K562 (cell line): ENCODE data around the gene APOM. TPM values are rescaled to one million over a fixed set of nuclear protein-coding genes. Genes with fewer than 3 reads are reported as not detected.

ENCODE experiments used
- CBX5 ChIP-seq: IDR thresholded peaks from 2 replicates; pipeline ENCODE4 v1.6.1; 2014; ENCODE audit warnings: low read depth, borderline replicate concordance
- FOXP1 ChIP-seq: sonication (generic); formaldehyde crosslinking; IDR thresholded peaks from 2 replicates; pipeline ENCODE4 v1.8.0; 2022; ENCODE audit warnings: mild to moderate bottlenecking, missing genetic modification reagents
- MED1 ChIP-seq: sonication (generic); formaldehyde crosslinking; IDR thresholded peaks from 2 replicates; pipeline ENCODE4 v1.8.1; 2023; ENCODE audit warnings: missing genetic modification reagents, borderline replicate concordance
- NFRKB ChIP-seq: fragments of 450-650 bp; IDR thresholded peaks from 2 replicates; pipeline ENCODE4 v1.6.1; 2016; ENCODE audit warnings: low read depth
- PTTG1 ChIP-seq: fragments of 450-650 bp; IDR thresholded peaks from 2 replicates; pipeline ENCODE4 v1.6.1; 2016; ENCODE audit warnings: low read depth, mild to moderate bottlenecking, missing genetic modification characterization, missing compliant biosample characterization
- RFX7 ChIP-seq: fragments of 250-450 bp; sonication (Bioruptor Pico); IDR thresholded peaks from 2 replicates; pipeline ENCODE4 v1.5.1; 2021; ENCODE audit warnings: mild to moderate bottlenecking
- YY1 ChIP-seq, 3 experiments: IDR thresholded peaks; 2 replicates each; pipeline ENCODE4 v1.6.1; 2011; ENCODE audit warnings: low read length in 2 of 3, mild to moderate bottlenecking in 2 of 3, moderate library complexity in 2 of 3, borderline replicate concordance in 1 of 3, control low read depth in 1 of 3, low read depth in 1 of 3; ENCODE audit not compliant: insufficient read depth in 3 of 3, insufficient replicate concordance in 2 of 3, control insufficient read depth in 1 of 3, insufficient read length in 1 of 3; ENCODE audit errors: extremely low read depth in 1 of 3
- ZNF12 ChIP-seq: sonication (generic); formaldehyde crosslinking; IDR thresholded peaks from 2 replicates; pipeline ENCODE4 v1.4.0; 2020; ENCODE audit warnings: mild to moderate bottlenecking, missing genetic modification reagents
- ZNF263 ChIP-seq: sonication (generic); formaldehyde crosslinking; IDR thresholded peaks from 2 replicates; pipeline ENCODE4 v1.8.0; 2022; ENCODE audit warnings: mild to moderate bottlenecking, missing genetic modification reagents, borderline replicate concordance
- ZNF41 ChIP-seq: fragments of 250-450 bp; sonication (Bioruptor Pico); conservative IDR thresholded peaks from 2 replicates; pipeline ENCODE4 v1.4.0; 2020; ENCODE audit warnings: mild to moderate bottlenecking
- ZNF551 ChIP-seq: fragments of 250-450 bp; sonication (Bioruptor Pico); IDR thresholded peaks from 2 replicates; pipeline ENCODE4 v1.5.0; 2021; ENCODE audit warnings: mild to moderate bottlenecking, moderate library complexity
- ZNF699 ChIP-seq: fragments of 250-450 bp; sonication (Bioruptor Pico); IDR thresholded peaks from 2 replicates; pipeline ENCODE4 v1.8.0; 2021; ENCODE audit warnings: mild to moderate bottlenecking, moderate library complexity; ENCODE audit not compliant: insufficient replicate concordance
- polyA plus RNA-seq, 8 experiments: library from polyadenylated mRNA; depleted of rRNA in 4 of 8; stranded (reverse) in 5 of 8; unstranded in 3 of 8; fragments of >200 nt; fragmentation: Nextera tagmentation in 2 of 8; fragmentation: Illumina TruSeq in 1 of 8; extraction: Ambion mirVana in 2 of 8; extraction: Trizol in 1 of 8; gene quantifications; 2 replicates each; pipeline versions ENCODE4 v1.2.1 to v1.2.3, GENCODE V29; 2011 to 2014; ENCODE audit warnings: inconsistent platforms in 1 of 8, missing spikeins in 1 of 8
- total RNA-seq, 7 experiments: library from RNA; depleted of rRNA in 6 of 7; stranded (reverse); fragments of >200 nt in 6 of 7; fragmentation: Illumina TruSeq in 2 of 7; extraction: Trizol in 2 of 7; gene quantifications; 2 replicates each; pipeline versions ENCODE4 v1.2.1 to v1.2.3, GENCODE V29; 2011 to 2021; ENCODE audit warnings: low replicate concordance in 1 of 7
- TF ChIP-seq, protein P1 (sequence below): sonication (generic); formaldehyde crosslinking; IDR thresholded peaks from 2 replicates; pipeline ENCODE4 v1.8.0; 2023; ENCODE audit warnings: mild to moderate bottlenecking, missing genetic modification reagents
- TF ChIP-seq, protein P2 (sequence below): fragments of 250-450 bp; sonication (Bioruptor Pico); IDR thresholded peaks from 2 replicates; pipeline ENCODE4 v1.5.0; 2021
- TF ChIP-seq, protein P3 (sequence below), 2 experiments: IDR thresholded peaks; 2 replicates each; pipeline ENCODE4 v1.6.1; 2011; ENCODE audit warnings: borderline replicate concordance in 1 of 2, control low read depth in 1 of 2, low read depth in 1 of 2, low read length in 1 of 2, mild to moderate bottlenecking in 1 of 2, mixed read lengths in 1 of 2, moderate library complexity in 1 of 2; ENCODE audit not compliant: insufficient read depth in 1 of 2, insufficient read length in 1 of 2, poor library complexity in 1 of 2, severe bottlenecking in 1 of 2; ENCODE audit errors: extremely low read depth in 1 of 2

The APOM gene
- total and polyA plus RNA-seq, 9 of the 15 experiments (the other 6 are each of a cell fraction or from before 2014, with no cell fraction given), result 5.7 to 24.3 (median 10.4) TPM

DNA sequence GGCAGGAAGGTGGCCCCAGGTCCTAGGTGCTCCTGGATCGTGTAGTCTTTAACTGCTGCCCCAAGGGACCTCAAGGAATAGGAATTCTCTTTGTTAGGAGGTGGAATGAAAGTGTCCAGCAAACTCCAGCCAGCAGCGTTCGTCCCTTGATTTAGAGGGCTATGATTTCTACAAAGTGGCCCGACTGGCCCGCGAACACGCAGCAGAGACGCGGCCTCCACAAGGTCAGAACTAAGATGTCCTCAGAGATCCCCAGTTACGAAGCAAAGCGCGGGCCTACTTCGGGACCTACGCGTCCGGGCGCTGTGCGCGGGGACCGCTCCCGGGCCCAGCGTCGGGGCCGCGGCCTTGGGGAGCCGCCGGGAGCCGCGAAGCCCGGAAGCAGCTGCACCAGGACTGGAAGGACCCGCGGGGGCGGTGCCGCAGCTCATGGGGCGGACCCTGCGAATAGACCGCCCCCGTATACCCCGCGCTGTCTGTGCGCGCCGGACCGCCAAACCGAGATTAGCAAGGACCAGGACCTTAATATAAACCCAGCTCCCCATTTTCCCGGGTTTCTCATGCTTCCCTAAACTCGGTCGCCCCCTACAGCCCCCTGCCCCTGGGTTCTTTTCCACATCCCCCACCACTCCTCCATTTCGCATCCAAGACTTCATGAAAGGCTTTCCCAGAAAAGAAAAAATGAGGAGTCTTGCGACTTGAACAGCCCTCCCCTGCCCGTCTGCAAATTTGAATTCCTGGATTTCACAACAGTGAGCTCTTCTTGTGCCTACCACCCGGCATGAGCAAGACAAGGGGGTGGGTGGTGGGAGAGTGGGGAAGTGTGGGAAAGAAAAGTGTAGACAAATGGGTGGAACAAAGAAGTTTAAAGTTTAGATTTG is 4.9 kb downstream of the APOM start, which contains the start of gene C6orf47 (continued):
- TF ChIP-seq, protein P1, sequence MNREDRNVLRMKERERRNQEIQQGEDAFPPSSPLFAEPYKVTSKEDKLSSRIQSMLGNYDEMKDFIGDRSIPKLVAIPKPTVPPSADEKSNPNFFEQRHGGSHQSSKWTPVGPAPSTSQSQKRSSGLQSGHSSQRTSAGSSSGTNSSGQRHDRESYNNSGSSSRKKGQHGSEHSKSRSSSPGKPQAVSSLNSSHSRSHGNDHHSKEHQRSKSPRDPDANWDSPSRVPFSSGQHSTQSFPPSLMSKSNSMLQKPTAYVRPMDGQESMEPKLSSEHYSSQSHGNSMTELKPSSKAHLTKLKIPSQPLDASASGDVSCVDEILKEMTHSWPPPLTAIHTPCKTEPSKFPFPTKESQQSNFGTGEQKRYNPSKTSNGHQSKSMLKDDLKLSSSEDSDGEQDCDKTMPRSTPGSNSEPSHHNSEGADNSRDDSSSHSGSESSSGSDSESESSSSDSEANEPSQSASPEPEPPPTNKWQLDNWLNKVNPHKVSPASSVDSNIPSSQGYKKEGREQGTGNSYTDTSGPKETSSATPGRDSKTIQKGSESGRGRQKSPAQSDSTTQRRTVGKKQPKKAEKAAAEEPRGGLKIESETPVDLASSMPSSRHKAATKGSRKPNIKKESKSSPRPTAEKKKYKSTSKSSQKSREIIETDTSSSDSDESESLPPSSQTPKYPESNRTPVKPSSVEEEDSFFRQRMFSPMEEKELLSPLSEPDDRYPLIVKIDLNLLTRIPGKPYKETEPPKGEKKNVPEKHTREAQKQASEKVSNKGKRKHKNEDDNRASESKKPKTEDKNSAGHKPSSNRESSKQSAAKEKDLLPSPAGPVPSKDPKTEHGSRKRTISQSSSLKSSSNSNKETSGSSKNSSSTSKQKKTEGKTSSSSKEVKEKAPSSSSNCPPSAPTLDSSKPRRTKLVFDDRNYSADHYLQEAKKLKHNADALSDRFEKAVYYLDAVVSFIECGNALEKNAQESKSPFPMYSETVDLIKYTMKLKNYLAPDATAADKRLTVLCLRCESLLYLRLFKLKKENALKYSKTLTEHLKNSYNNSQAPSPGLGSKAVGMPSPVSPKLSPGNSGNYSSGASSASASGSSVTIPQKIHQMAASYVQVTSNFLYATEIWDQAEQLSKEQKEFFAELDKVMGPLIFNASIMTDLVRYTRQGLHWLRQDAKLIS (CRISPR knock-in tag), result peak; percentile 88
- TF ChIP-seq PTTG1 (tag) (no peak), ZNF699 (CRISPR knock-in tag) (no peak), NFRKB (0 out of 2 replicates have a peak, but pooled peaks have one; percentile 0), RFX7 (CRISPR knock-in tag) (peak; percentile 46; the same call in 1 of the 2 replicates), CBX5 (no peak), FOXP1 (CRISPR knock-in tag) (peak; percentile 88; the same call in 1 of the 2 replicates), ZNF41 (no peak), ZNF263 (CRISPR knock-in tag) (peak; percentile 72), MED1 (CRISPR knock-in tag) (no peak), ZNF551 (CRISPR knock-in tag) (no peak), YY1 (IDR thresholded peaks at IDR 0.05; ENCODE audit: borderline replicate concordance in 1 of 3, control insufficient read depth in 1 of 3, extremely low read depth in 1 of 3, insufficient read depth in 3 of 3, insufficient read length in 1 of 3, insufficient replicate concordance in 2 of 3, low read depth in 1 of 3, low read length in 2 of 3) (peak in 2 of 3 experiments; percentile 80 to 85), ZNF12 (no peak)
- TF ChIP-seq, protein P2, sequence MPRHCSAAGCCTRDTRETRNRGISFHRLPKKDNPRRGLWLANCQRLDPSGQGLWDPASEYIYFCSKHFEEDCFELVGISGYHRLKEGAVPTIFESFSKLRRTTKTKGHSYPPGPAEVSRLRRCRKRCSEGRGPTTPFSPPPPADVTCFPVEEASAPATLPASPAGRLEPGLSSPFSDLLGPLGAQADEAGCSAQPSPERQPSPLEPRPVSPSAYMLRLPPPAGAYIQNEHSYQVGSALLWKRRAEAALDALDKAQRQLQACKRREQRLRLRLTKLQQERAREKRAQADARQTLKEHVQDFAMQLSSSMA (CRISPR knock-in tag), result peak; percentile 94
- TF ChIP-seq, protein P3, sequence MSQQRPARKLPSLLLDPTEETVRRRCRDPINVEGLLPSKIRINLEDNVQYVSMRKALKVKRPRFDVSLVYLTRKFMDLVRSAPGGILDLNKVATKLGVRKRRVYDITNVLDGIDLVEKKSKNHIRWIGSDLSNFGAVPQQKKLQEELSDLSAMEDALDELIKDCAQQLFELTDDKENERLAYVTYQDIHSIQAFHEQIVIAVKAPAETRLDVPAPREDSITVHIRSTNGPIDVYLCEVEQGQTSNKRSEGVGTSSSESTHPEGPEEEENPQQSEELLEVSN (IDR thresholded peaks at IDR 0.05; ENCODE audit: borderline replicate concordance in 1 of 2, extremely low read depth in 1 of 2, insufficient read depth in 1 of 2, insufficient read length in 1 of 2, low read depth in 1 of 2, low read length in 1 of 2, poor library complexity in 1 of 2, severe bottlenecking in 1 of 2), result peak; percentile 52 to 76
